VCaP (cell line): Measurements from ENCODE around the gene TMEM217.

Source experiments
- H3K27ac ChIP-seq: fragments of 450-650 bp; 2 replicates; pipeline ENCODE4 v1.5.1; 2017
- TF ChIP-seq, protein P1 (sequence below): fragments of 450-650 bp; conservative IDR thresholded peaks from 2 replicates; pipeline ENCODE4 v1.5.1; 2017; ENCODE audit warnings: mild to moderate bottlenecking, moderate library complexity

The TMEM217 gene

DNA sequence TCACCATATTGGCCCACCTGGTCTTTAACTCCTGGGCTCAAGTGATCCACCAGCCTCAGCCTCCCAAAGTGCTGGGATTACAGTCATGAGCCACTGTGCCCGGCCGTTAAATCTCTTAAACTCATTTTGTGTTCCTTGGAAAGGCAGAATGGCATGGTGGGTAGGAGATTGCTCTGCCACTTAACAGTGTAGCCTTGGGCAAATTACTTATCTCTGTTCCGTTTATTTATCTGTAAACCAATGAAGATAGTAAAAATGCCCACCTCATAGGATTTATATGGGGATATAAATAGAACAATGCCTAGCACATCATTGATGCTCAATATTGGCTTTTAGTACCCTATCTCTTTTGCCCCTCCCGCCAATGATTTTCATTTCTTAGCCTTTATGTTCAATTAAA is 95.2 kb downstream of the TMEM217 start:
- peak overlapping the region; percentile 92 for H3K27ac ChIP-seq
- TF ChIP-seq, protein P1, sequence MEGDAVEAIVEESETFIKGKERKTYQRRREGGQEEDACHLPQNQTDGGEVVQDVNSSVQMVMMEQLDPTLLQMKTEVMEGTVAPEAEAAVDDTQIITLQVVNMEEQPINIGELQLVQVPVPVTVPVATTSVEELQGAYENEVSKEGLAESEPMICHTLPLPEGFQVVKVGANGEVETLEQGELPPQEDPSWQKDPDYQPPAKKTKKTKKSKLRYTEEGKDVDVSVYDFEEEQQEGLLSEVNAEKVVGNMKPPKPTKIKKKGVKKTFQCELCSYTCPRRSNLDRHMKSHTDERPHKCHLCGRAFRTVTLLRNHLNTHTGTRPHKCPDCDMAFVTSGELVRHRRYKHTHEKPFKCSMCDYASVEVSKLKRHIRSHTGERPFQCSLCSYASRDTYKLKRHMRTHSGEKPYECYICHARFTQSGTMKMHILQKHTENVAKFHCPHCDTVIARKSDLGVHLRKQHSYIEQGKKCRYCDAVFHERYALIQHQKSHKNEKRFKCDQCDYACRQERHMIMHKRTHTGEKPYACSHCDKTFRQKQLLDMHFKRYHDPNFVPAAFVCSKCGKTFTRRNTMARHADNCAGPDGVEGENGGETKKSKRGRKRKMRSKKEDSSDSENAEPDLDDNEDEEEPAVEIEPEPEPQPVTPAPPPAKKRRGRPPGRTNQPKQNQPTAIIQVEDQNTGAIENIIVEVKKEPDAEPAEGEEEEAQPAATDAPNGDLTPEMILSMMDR: no peak
